GM21390 (cell line): ENCODE measurements around the gene RAB30.
"Not testable (repeated sequence)": the region's sequence is repeated elsewhere in the genome, so short reads cannot be mapped to it uniquely, and the experiment has no call there.

Experiments
- ATAC-seq: cut with Tn5 transposase; IDR thresholded peaks from one replicate; pipeline ENCODE4 v1.9.1; 2021; ENCODE audit not compliant: unreplicated experiment

The RAB30 gene

DNA sequence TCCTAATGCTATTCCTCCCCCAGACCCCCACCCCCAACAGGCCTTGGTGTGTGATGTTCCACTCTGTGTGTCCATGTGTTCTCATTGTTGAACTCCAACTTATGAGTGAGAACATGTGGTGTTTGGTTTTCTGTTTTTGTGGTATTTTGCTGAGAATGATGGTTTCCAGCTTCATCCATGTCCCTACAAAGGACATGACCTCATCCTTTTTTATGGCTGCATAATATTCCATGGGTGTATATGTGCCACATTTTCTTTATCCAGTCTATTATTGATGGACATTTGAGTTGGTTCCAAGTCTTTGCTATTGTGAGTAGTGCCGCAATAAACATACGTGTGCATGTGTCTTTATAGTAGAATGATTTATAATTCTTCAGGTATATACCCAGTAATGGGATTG, 121.2 kb downstream of the RAB30 start:
- ATAC-seq, result not testable (repeated sequence)

GRCh38 chr11:82949352-82949751, 122.3 kb downstream of the RAB30 start:
- ATAC-seq, result no peak

DNA sequence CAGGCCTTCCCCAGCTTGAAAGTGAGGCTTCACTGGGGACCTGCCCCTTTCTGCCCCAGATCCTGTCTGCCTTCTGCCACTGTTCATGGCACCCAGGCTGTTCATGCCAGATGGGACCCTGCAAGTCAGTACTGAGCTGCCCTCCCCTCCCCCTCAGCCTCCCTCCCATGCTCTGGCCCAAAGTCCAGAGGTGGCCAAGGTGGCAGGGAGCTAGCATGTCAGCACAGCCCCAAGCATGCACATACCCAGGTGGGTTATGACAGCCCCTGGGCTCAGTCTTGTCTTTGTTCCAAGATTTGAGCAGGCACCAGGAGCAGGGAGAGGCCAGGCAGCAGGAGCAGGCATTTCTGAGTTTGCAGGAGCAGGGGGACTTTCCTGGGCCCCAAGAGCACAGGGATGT, 126.0 kb downstream of the RAB30 start:
- ATAC-seq, result no peak

DNA sequence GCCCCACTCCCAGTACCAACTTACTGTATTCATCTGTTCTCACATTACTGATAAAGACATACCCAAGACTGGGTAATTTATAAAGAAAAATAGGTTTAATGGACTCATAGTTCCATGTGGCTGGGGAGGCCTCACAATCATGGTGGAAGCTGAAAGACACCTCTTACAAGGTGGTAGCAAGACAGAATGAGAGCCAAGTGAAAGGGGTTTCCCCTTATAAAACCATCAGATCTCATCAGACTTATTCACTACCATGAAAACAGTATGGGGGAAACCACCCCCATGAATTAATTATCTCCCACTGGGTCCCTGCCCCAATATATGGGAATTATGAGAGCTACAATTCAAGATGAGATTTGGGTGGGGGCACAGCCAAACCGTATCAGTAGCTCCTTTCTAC, 126.7 kb downstream of the RAB30 start:
- ATAC-seq, result not testable (repeated sequence)

- no peak for ATAC-seq
Measured at GRCh38 chr11:82944198-82944597, 127.5 kb downstream of the RAB30 start.

GRCh38 chr11:82943430-82943829, 128.3 kb downstream of the RAB30 start:
- ATAC-seq, result not testable (repeated sequence)

GRCh38 chr11:82942376-82942775, 129.3 kb downstream of the RAB30 start:
- ATAC-seq, result no peak

- ATAC-seq, result no peak
Measured at GRCh38 chr11:82939456-82939855, 132.2 kb downstream of the RAB30 start.

DNA sequence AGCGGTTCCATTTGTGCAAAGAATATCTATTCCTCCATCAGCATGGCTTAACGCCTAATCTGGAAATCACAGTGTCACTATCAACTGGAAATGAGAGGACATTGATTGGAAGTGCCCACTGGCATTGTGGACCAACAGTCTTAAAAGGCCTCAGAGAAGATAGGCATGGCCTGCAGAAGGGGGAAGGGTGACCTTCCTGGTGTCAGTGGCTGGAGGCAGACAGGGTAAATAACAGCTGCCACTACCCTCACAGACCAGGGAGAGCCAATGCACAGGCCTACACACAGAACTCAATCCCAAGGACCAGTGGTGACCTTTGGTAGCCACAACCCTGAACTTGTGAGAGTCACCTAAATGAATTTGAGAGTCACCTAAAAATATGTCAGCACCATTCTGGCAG, 134.1 kb downstream of the RAB30 start:
- ATAC-seq, result no peak

DNA sequence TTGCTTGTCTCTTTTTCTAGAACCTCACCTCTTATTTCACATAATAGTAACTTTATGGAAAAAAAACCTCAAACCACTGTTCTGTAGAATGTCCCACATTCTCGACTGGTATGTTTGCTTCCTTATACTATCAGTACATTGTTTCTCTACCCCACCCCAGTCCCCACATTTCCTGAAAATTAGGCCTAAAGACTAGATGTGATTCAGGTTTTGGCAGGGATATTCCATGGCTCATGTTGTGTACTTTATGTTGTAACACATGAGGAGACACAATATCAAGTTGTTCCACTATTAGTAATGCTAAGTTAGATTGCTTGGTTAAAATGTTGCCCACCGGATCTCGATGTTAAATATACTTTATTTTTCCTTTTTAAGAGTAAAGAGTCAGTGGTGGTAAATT, 135.4 kb downstream of the RAB30 start:
- ATAC-seq, result no peak

DNA sequence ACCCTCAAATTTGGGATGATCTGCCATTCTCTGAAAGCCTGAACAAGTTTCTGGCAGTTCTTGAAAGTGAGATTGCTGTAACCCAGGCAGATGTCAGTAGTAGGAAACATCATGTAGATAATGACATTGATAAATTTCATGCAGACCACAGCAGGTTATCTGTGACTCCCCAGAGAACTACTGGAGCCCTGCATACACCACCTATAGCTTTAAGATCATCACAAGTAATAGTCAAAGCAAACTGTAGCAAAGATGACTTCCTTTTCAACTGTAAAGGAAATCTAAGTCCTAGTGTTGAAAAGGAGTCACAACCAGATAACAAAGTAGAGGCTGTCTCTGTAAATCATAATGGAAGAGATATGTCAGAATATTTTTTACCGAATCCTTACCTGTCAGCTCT, 139.1 kb downstream of the RAB30 start:
- no peak for ATAC-seq

DNA sequence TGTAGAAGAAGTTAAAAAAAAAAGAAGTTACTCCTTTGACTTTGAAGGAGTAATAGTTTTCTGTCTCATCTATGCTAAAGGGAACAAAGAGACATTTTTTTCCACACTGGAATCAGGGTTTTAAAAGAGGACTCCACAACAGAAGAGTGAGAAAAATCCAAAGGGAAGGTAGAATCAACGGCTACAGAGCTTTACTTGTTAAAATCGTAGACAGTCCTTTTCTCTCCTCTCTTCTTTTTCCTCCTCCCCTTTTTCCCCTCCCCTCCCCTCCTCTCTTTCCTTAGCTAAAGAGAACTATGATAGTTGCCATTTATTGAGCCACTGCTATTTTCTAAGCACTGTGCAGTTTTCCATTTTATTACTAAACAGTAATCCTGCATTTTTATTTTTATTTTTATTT, 141.0 kb downstream of the RAB30 start:
- ATAC-seq, result no peak

- peak; percentile 59 for ATAC-seq
Measured at GRCh38 chr11:82930229-82930628, 141.5 kb downstream of the RAB30 start.

DNA sequence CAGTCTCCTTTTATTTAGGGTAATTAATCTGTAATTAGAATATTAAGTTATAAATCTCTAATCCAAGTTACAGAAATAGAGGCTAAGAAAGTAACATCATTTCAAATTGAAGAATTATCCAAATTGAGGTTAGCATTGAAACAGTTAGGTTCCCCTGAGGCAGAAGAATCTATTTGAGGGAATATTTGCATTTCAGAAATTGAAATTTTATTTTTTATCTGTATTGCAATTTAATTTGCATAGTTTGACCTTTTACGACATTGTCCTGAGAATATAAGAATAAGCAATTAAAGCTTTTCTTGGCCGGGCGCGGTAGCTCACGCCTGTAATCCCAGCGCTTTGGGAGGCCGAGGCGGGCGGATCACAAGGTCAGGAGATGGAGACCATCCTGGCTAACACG, 142.6 kb downstream of the RAB30 start:
- ATAC-seq, result no peak

- ATAC-seq, result peak; percentile 67
Measured at GRCh38 chr11:82927264-82927880, 144.3 kb downstream of the RAB30 start.

DNA sequence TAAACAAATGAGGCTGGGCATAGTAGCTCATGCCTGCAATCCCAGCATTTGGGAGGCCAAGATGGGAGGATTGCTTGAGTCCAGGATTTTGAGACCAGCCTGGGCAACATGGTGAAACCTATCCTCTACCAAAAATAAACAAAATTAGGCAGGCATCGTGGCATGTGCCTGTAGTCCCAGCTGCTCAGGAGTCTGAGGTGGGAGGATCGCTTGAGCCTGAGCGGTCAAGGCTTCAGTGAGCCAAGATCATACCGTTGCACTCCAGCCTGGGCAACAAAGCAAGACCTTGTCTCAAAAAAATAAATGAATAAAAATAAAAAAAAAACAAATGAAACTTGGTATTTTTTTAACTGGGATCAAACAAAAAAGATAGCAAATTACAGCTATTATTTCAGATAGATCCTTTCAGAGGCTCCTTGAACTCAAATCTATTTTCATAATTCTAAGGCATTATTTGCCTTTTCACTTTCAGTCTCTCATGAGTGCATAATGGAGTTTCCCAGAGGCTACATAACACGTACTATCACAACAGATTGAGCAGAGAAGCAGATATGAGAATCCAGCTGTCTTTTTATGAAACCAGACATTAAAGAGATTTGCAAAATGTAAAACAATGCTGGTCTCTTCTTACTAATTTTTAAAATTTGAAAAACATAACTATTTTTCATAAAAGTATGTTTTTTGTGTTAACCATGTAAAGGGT, 147.0 kb downstream of the RAB30 start:
- ATAC-seq, result peak; percentile 46
